OCI-LY1 (cell line): ENCODE results near the gene TICAM2.

Experiments
- H2AFZ ChIP-seq: fragments of 200-600 bp; sonication (generic), shearing (Covaris generic); 2 replicates; pipeline ENCODE4 v1.6.0; 2014; ENCODE audit warnings: antibody characterized with exemption, mild to moderate bottlenecking, low read length
- H3F3A ChIP-seq: fragments of 200-600 bp; sonication (generic), shearing (Covaris generic); 2 replicates; pipeline ENCODE4 v1.6.0; 2014; ENCODE audit warnings: mild to moderate bottlenecking, antibody characterized with exemption, low read length, moderate library complexity; ENCODE audit not compliant: insufficient read depth
- H3K27ac ChIP-seq: fragments of 200-600 bp; sonication (generic); 2 replicates; pipeline ENCODE4 v1.5.1; 2014; ENCODE audit warnings: low read length, mixed run types, mild to moderate bottlenecking, low read depth; ENCODE audit not compliant: poor library complexity, severe bottlenecking
- H3K27me3 ChIP-seq: fragments of 200-600 bp; sonication (generic); 2 replicates; pipeline ENCODE4 v1.6.0; 2014; ENCODE audit warnings: antibody characterized with exemption, mild to moderate bottlenecking, low read length, moderate library complexity; ENCODE audit not compliant: insufficient read depth
- H3K36me3 ChIP-seq: fragments of 200-600 bp; sonication (generic); 2 replicates; pipeline ENCODE4 v1.6.1; 2014; ENCODE audit warnings: mild to moderate bottlenecking, antibody characterized with exemption, low read length, moderate library complexity, mixed read lengths; ENCODE audit not compliant: insufficient read depth
- H3K4me1 ChIP-seq: fragments of 200-600 bp; sonication (generic); 2 replicates; pipeline ENCODE4 v1.5.1; 2014; ENCODE audit warnings: mild to moderate bottlenecking, low read length, moderate library complexity; ENCODE audit not compliant: insufficient read depth, severe bottlenecking
- H3K4me2 ChIP-seq: fragments of 200-600 bp; sonication (generic), shearing (Covaris generic); 2 replicates; pipeline ENCODE4 v1.6.1; 2014; ENCODE audit warnings: low read length
- H3K4me3 ChIP-seq: fragments of 200-600 bp; sonication (generic); 2 replicates; pipeline ENCODE4 v1.5.1; 2014; ENCODE audit warnings: low read length, low read depth, mild to moderate bottlenecking, mixed read lengths; ENCODE audit not compliant: poor library complexity, severe bottlenecking
- H3K79me2 ChIP-seq: fragments of 200-600 bp; shearing (Covaris generic); 2 replicates; pipeline ENCODE4 v1.6.1; 2016; ENCODE audit warnings: mixed run types, low read length, mixed read lengths; ENCODE audit not compliant: insufficient read depth
- H3K9ac ChIP-seq: fragments of 200-600 bp; sonication (generic), shearing (Covaris generic); 2 replicates; pipeline ENCODE4 v1.6.1; 2014; ENCODE audit warnings: mild to moderate bottlenecking, low read length, mixed read lengths
- H3K9me2 ChIP-seq: fragments of 200-600 bp; sonication (generic), shearing (Covaris generic); 2 replicates; pipeline ENCODE4 v1.6.1; 2014; ENCODE audit warnings: low read depth, mild to moderate bottlenecking, low read length, mixed read lengths
- H3K9me3 ChIP-seq: fragments of 200-600 bp; shearing (Covaris generic); 2 replicates; pipeline ENCODE4 v1.6.1; 2014; ENCODE audit warnings: low read length, mixed read lengths
- H4K20me1 ChIP-seq: fragments of 200-600 bp; sonication (generic), shearing (Covaris generic); 2 replicates; pipeline ENCODE4 v1.6.0; 2016; ENCODE audit warnings: mild to moderate bottlenecking, low read length; ENCODE audit not compliant: insufficient read depth
- EZH2 ChIP-seq: fragments of 200-600 bp; sonication (generic), shearing (Covaris generic); IDR thresholded peaks from 2 replicates; pipeline ENCODE4 v1.8.0; 2017; ENCODE audit warnings: borderline replicate concordance, mixed run types, mild to moderate bottlenecking, antibody characterized with exemption, low read length, moderate library complexity, mixed read lengths
- TF ChIP-seq, protein P1 (sequence below): fragments of 200-600 bp; sonication (generic), shearing (Covaris generic); IDR thresholded peaks from 2 replicates; pipeline ENCODE4 v1.5.1; 2017; ENCODE audit warnings: mild to moderate bottlenecking, antibody characterized with exemption, low read length, moderate library complexity, mixed read lengths

Gene TICAM2

DNA sequence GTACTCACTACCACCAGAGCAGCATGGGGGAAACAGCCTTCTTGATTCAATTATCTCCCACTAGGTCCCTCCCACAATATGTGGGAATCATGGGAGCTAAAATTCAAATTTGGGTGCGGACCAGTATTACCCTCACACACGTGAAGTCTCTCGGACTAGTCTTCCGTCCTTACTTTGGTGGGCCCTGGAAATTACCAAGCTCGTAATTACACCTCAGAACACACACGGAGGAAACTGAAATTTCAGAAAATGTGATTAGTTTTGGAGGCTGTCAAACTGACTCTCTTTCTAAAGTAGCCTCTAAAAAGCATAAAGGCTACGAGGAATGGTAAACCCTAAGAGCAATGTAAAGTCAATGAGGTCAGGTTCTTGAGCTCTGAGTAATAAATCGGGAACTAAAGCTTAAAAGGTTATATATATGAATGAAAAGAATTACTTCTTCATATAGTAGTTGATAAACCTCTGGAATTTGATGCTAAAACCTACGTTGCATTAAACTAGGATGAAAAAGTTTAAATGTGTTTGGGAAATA lies 56.9 kb downstream of the TICAM2 start:
- Histone ChIP-seq H4K20me1 (no peaks in the 10 kb centered on the region), H3K9me2 (no peaks in the 10 kb centered on the region), H3F3A (no peaks in the 10 kb centered on the region), H3K4me1 (peaks cover 31% of the 10 kb centered on the region), H3K36me3 (peaks cover 30% of the 10 kb centered on the region; the same call in 1 of the 2 replicates), H2AFZ (no peak overlapping the region; the same call in 1 of the 2 replicates), H3K27me3 (no peaks in the 10 kb centered on the region), H3K4me3 (peak overlapping the region; percentile 46), H3K79me2 (peaks cover 35% of the 10 kb centered on the region), H3K9me3 (peaks cover 6% of the 10 kb centered on the region), H3K9ac (no peak overlapping the region), H3K4me2 (peak overlapping the region; percentile 55; the same call in 1 of the 2 replicates), H3K27ac (peak overlapping the region; percentile 43)
- no peak for TF ChIP-seq EZH2
- TF ChIP-seq, protein P1, sequence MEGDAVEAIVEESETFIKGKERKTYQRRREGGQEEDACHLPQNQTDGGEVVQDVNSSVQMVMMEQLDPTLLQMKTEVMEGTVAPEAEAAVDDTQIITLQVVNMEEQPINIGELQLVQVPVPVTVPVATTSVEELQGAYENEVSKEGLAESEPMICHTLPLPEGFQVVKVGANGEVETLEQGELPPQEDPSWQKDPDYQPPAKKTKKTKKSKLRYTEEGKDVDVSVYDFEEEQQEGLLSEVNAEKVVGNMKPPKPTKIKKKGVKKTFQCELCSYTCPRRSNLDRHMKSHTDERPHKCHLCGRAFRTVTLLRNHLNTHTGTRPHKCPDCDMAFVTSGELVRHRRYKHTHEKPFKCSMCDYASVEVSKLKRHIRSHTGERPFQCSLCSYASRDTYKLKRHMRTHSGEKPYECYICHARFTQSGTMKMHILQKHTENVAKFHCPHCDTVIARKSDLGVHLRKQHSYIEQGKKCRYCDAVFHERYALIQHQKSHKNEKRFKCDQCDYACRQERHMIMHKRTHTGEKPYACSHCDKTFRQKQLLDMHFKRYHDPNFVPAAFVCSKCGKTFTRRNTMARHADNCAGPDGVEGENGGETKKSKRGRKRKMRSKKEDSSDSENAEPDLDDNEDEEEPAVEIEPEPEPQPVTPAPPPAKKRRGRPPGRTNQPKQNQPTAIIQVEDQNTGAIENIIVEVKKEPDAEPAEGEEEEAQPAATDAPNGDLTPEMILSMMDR, result no peak

GRCh38 chr5:115544436-115545350 lies 57.6 kb downstream of the TICAM2 start, which contains the start of gene FEM1C:
FEM1C (minus strand) TSS chr5:115544775; CDS start chr5:115543493, 1,282 bp downstream.
- Histone ChIP-seq H3K4me2 (peak within 1 kb of the TSS; percentile 96), H3K4me3 (peak within 1 kb of the TSS; percentile 70), H3K9ac (peak within 1 kb of the TSS; percentile 72), H2AFZ (peak within 1 kb of the TSS; percentile 57; the same call in 1 of the 2 replicates), H3K27me3 (no peaks in the 10 kb centered on the region), H3K9me2 (no peaks in the 10 kb centered on the region), H3K4me1 (peaks cover 36% of the 10 kb centered on the region), H4K20me1 (no peaks in the 10 kb centered on the region), H3K9me3 (peaks cover 6% of the 10 kb centered on the region), H3K79me2 (peaks cover 43% of the 10 kb centered on the region), H3K27ac (peak within 1 kb of the TSS; percentile 71), H3K36me3 (peaks cover 37% of the 10 kb centered on the region), H3F3A (no peaks in the 10 kb centered on the region)
- no peak for TF ChIP-seq EZH2
- TF ChIP-seq, protein P1, result no peak

- H3K27me3 ChIP-seq, result no peaks in the 10 kb centered on the region
- H3K9me2 ChIP-seq, result no peaks in the 10 kb centered on the region
- H3K4me1 ChIP-seq, result peaks cover 36% of the 10 kb centered on the region
- TF ChIP-seq, protein P1, result no peak
- no peak for TF ChIP-seq EZH2
- peak overlapping the region; percentile 96 for H3K4me2 ChIP-seq
- H3K27ac ChIP-seq, result peak overlapping the region; percentile 71
- H4K20me1 ChIP-seq, result no peaks in the 10 kb centered on the region
- H3K9me3 ChIP-seq, result peaks cover 6% of the 10 kb centered on the region
- no peak overlapping the region for H2AFZ ChIP-seq
- peaks cover 49% of the 10 kb centered on the region for H3K79me2 ChIP-seq
- H3K9ac ChIP-seq, result peak overlapping the region; percentile 72
- peak overlapping the region; percentile 70 for H3K4me3 ChIP-seq
- H3K36me3 ChIP-seq, result peaks cover 44% of the 10 kb centered on the region
- H3F3A ChIP-seq, result no peaks in the 10 kb centered on the region
Measured at GRCh38 chr5:115544043-115544435, 58.2 kb downstream of the TICAM2 start.
